ENCODE results near the gene TP53RK. TPM values are rescaled to one million over a fixed set of nuclear protein-coding genes. Genes with fewer than 3 reads are reported as not detected.

The TP53RK gene
- total RNA-seq, 6 donors from 2014 or later: 8.1 to 21.9 (median 12.5) TPM

DNA sequence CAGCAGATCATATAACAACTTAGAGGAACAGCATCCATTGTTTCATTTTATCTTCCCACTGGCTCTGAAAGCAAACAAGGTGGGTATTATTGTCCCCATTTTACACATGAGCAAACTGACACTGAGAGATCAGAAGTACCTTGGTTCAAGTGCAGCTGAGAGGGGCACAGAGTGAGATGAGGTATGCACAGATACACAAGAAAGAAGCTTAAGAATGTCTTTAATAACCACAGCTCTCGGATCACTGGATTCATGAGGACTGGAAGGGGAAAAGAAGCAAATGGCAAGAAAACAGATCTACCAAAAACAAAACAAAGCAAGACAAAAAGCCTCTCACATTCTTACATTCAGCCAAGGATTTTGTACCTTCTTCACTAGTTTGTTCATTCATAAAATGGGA lies 30.8 kb upstream of the TP53RK start:
- H3K9me3 ChIP-seq: peaks cover 0 to 14% (median 3%) of the 10 kb centered on the region in 4 donors
- ATAC-seq (ENCODE audit: low FRiP score in 2 of 2) (no peak), DNase-seq (no peak)
- H3K27me3 ChIP-seq: no peaks in the 10 kb centered on the region
- TF ChIP-seq, protein P1, sequence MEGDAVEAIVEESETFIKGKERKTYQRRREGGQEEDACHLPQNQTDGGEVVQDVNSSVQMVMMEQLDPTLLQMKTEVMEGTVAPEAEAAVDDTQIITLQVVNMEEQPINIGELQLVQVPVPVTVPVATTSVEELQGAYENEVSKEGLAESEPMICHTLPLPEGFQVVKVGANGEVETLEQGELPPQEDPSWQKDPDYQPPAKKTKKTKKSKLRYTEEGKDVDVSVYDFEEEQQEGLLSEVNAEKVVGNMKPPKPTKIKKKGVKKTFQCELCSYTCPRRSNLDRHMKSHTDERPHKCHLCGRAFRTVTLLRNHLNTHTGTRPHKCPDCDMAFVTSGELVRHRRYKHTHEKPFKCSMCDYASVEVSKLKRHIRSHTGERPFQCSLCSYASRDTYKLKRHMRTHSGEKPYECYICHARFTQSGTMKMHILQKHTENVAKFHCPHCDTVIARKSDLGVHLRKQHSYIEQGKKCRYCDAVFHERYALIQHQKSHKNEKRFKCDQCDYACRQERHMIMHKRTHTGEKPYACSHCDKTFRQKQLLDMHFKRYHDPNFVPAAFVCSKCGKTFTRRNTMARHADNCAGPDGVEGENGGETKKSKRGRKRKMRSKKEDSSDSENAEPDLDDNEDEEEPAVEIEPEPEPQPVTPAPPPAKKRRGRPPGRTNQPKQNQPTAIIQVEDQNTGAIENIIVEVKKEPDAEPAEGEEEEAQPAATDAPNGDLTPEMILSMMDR (IDR thresholded peaks at IDR 0.05): no peak
- no peak for TF ChIP-seq EP300 (IDR thresholded peaks at IDR 0.05)
- no peak for TF ChIP-seq POLR2AphosphoS5 (IDR thresholded peaks at IDR 0.05)
- TF ChIP-seq POLR2A (IDR thresholded peaks at IDR 0.05): no peak
- no peaks in the 10 kb centered on the region for H3K36me3 ChIP-seq
- H3K27ac ChIP-seq: no peak overlapping the region
- H3K4me1 ChIP-seq: peaks cover 8 to 9% (median 8%) of the 10 kb centered on the region in 4 donors
- H3K4me3 ChIP-seq: no peak overlapping the region
- whole genome bisulfite sequencing, 2 donors: 72 to 94% methylated on average over 1 of the region's 1 CpG

DNA sequence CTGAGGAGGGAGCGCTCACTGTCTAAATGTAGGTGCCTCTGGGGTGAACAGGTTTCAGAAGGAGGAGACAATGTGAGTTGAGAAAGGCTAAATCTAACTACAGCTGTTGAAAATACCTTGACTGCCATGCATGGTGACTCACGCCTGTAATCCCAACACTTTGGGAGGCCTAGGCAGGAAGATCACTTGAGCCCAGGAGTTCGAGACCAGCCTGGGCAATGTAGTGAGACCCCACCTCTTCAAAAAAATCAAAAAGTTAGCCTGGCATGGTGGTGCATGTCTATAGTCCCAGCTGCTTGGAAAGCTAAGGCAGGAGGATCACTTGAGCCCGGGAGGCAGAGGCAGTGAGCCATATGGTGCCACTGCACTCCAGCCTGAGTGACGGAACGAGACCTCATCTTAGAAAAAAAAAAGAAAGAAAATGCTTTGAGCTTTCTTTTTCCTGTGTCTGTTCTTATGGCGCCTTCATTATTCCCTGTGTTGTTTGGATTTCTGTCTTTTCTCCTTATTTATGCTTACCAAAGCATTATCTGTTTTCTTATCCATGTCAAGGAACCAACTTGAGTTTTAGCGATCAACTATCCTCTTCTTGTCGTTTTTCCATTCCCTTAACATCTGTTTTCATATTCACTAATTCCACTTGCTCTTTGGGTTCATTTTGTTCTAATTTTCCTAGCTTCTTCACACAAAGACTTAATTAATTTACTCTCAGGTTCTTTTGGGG lies 28.7 kb upstream of the TP53RK start:
- H3K4me1 ChIP-seq: peaks cover 14 to 22% (median 19%) of the 10 kb centered on the region in 4 donors
- ATAC-seq (ENCODE audit: low FRiP score in 2 of 2) (no peak), DNase-seq (no peak)
- TF ChIP-seq POLR2AphosphoS5 (IDR thresholded peaks at IDR 0.05): no peak
- H3K9me3 ChIP-seq: peaks cover 0 to 13% (median 3%) of the 10 kb centered on the region in 4 donors
- H3K27ac ChIP-seq: no peak overlapping the region
- WGBS, 2 donors: 88% methylated on average over 9 of the region's 9 CpGs
- H3K4me3 ChIP-seq: no peak overlapping the region
- no peaks in the 10 kb centered on the region for H3K27me3 ChIP-seq
- H3K36me3 ChIP-seq: no peaks in the 10 kb centered on the region

DNA sequence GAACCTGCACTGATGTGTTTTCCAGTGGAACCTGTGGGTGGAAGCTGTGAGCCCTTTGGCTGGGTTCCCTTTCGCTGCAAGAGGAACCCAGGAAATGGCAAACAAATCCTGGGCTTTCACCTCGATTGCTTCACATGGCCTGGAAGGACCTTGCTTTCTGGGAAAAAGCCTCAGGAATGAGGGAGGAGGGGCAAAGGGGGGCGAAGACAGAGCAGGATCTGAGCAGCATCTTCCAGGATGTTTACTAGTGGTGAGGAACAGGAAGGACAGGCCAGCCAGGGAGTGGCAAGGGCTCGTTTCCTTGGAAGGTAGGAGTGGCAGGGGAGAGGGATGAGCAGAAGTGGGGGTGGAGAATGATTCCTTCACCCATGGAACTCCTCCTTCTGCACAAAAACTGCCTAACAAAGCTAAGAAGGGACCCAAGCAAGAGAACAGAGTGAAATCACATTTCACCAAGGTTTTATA lies 26.1 kb upstream of the TP53RK start:
- TF ChIP-seq POLR2AphosphoS5 (IDR thresholded peaks at IDR 0.05) (peak in 1 of 2 donors; percentile 28), EP300 (IDR thresholded peaks at IDR 0.05) (peak in 1 of 4 donors; percentile 10), POLR2A (IDR thresholded peaks at IDR 0.05) (no peak)
- TF ChIP-seq, protein P1 (IDR thresholded peaks at IDR 0.05): peak in 2 of 6 experiments; percentile 10 to 35
- Histone ChIP-seq H3K4me3 (no peak overlapping the region), H3K27ac (peak overlapping the region in 2 of 4 donors; percentile 7 to 51), H3K36me3 (no peaks in the 10 kb centered on the region), H3K9me3 (peaks cover 0 to under 1% (median 0%) of the 10 kb centered on the region in 4 donors), H3K27me3 (no peaks in the 10 kb centered on the region), H3K4me1 (peaks cover 29 to 34% (median 30%) of the 10 kb centered on the region in 4 donors)
- WGBS, 2 donors: 13 to 17% methylated on average over 4 of the region's 4 CpGs
- no peak for DNase-seq
- peak in 1 of 2 donors; percentile 38 for ATAC-seq (ENCODE audit: low FRiP score in 2 of 2)

DNA sequence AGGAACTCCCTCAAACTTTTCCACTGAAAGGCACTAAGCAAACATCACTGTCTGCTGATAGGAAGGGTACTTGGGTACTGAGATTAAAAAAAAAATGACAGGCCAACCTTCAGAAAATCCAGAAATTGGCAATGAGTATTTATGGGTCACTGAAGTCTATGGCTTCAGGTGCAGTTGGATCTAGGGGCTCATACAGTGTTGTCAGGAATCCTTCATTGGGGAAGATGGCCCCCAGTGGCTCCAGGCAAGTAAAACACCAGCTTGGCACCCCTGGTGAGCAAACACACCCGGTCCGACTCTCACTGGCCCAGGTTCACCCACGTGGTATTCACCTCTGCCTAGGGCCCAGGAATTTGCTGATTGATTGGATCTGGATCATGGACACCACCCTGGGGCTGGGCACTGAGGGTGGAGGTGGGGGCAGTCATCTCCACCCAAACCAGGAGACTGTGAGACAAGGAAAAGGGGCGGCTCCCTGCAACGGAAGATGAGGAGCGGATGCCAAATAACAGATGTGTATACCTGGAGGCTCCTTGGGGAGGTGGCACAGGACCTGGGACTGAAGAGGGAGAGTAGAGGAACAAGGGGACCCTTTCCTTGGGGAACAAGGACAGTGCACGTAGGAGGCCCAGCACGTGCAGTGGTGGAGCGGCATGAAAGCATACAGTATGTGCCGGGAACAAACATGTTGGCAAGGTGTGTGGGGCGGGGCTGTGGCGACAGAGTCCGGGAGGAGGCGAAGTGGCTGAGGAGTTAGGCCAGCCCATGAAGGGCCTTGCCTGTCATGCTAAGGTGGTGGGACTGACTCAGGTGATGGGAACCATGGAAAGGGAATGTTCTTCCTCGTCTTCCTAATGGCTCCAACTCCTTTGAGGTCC lies 25.0 kb upstream of the TP53RK start:
- TF ChIP-seq POLR2AphosphoS5 (IDR thresholded peaks at IDR 0.05): no peak
- no peak for TF ChIP-seq EP300 (IDR thresholded peaks at IDR 0.05)
- TF ChIP-seq, protein P1 (IDR thresholded peaks at IDR 0.05): no peak
- no peak for TF ChIP-seq POLR2A (IDR thresholded peaks at IDR 0.05)
- peaks cover 29 to 40% (median 37%) of the 10 kb centered on the region in 4 donors for H3K4me1 ChIP-seq
- H3K4me3 ChIP-seq: no peak overlapping the region
- H3K9me3 ChIP-seq: no peaks in the 10 kb centered on the region
- peak in 1 of 2 donors; percentile 42 for DNase-seq
- no peak for ATAC-seq (ENCODE audit: low FRiP score in 2 of 2)
- H3K27ac ChIP-seq: peak overlapping the region in 3 of 4 donors; percentile 4 to 63 (median 33)
- H3K27me3 ChIP-seq: no peaks in the 10 kb centered on the region
- no peaks in the 10 kb centered on the region for H3K36me3 ChIP-seq
- 87 to 90% methylated on average over 15 of the region's 15 CpGs for WGBS, 2 donors

DNA sequence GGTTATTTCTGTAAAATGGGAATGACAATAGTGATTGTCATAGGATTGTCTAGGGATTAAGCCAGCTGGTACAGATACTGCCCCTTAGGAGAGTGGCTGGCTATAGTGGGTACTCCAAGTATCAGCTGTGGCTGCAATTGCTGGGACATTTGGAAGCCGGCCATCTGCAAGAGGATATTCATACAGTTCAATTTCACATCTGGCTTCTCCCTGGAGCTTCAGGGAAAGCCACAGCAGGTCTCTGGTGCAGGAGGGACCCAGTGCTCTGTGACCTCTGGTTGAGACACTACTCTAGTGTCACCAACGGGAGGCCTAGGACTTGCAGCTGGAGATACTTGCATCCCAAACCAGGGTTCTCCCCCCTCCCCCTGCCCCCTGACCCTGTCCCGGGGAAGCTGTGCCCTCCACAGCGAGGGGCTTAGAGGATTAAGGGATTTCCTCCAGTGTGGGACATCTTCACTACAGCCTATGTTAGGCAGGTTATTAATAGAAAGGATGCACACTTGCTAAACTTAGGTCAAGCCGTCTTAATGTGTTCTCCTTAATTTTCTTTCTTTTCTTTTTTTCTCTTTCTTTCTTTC lies 22.9 kb upstream of the TP53RK start:
- Histone ChIP-seq H3K27me3 (no peaks in the 10 kb centered on the region), H3K27ac (peak overlapping the region in 1 of 4 donors; percentile 38), H3K4me3 (no peak overlapping the region), H3K36me3 (no peaks in the 10 kb centered on the region), H3K4me1 (peaks cover 29 to 42% (median 41%) of the 10 kb centered on the region in 4 donors), H3K9me3 (no peaks in the 10 kb centered on the region)
- TF ChIP-seq EP300 (IDR thresholded peaks at IDR 0.05): no peak
- TF ChIP-seq POLR2AphosphoS5 (IDR thresholded peaks at IDR 0.05): no peak
- TF ChIP-seq POLR2A (IDR thresholded peaks at IDR 0.05): no peak
- TF ChIP-seq, protein P1 (IDR thresholded peaks at IDR 0.05): no peak
- no peak for ATAC-seq (ENCODE audit: low FRiP score in 2 of 2)
- 82 to 87% methylated on average over 5 of the region's 5 CpGs for WGBS, 2 donors
- DNase-seq: no peak

All from upper lobe of left lung (tissue), 6 donors.